Measurements from ENCODE around the gene GMPR. TPM values are rescaled to one million over a fixed set of nuclear protein-coding genes. Genes with fewer than 3 reads are reported as not detected.
A peak's percentile ranks its signal among the peaks of the same experiment; 100 is the strongest.

GMPR gene
- total RNA-seq, 4 donors from 2014 or later, result 3.6 to 8.1 (median 6.3) TPM; not detected in 1

DNA sequence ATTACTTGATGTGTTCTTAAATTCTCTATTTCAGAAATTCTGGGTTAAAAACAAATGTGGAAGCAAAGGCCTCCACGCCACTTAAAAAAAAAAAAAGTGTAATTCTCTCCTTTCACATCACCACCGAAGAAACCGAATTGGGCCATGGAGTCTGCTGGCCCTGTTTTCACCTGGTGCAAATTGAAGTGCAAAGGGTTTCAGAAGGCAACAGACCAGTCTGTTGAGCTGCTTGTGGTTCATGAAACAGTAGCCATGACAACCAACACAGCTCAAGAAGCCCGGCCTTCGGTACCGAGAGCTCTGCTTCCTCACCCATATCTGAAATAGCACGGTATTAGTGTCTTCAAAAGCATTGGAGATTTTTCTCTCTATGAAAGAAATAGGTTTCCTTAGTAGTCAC is 63.1 kb downstream of the GMPR start:
- Histone ChIP-seq H3K4me1 (no peaks in the 10 kb centered on the region), H3K27ac (no peak overlapping the region), H3K4me3 (no peak overlapping the region), H3K36me3 (peaks cover 0 to 14% (median 0%) of the 10 kb centered on the region in 3 donors), H3K9me3 (no peaks in the 10 kb centered on the region), H3K27me3 (no peaks in the 10 kb centered on the region)
- no peak for DNase-seq
- TF ChIP-seq POLR2A (IDR thresholded peaks at IDR 0.05) (no peak), CTCF (IDR thresholded peaks at IDR 0.05) (no peak)

DNA sequence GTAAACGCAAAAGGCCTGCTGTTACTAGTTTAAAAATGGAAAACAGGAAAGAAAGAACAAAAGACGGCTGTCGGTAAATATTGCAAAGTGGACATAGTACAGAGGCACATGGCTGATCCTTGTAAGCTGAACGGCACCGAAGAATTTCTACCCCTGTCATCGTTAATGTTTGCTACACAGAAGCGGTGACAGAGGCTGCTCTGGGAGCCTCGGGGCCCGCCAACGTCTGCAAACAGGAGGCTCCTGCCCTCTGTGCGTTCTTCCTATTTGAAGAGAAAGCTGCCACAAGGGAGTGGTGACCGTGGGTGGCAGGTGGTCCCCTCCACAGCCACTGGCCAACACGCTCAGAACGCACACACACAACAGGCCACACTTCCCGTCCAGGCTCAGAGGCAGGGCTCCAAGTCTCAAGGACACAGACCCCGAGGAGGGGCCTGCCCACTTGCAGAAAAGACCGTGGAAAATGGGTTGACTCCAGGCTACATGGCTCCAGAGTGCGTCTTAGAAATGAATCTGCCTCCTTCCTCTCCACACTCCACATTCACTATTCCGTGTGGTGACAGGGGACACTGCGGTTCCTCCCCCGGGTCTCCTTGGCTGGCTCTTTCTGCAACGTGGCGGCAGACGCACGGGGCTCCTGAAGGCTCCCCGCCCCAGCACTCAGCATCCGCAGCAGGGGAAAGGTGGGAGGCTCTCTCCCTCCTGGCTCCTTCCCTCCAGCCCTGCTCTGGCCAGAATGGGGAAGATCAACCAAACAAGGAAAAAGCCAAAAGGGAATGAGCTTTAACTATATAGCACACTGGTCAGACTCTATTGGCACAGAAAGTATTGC is 64.5 kb downstream of the GMPR start:
- H3K4me3 ChIP-seq, result no peak overlapping the region
- no peaks in the 10 kb centered on the region for H3K27me3 ChIP-seq
- peaks cover 0 to 16% (median 0%) of the 10 kb centered on the region in 3 donors for H3K36me3 ChIP-seq
- H3K4me1 ChIP-seq, result no peaks in the 10 kb centered on the region
- TF ChIP-seq POLR2A (IDR thresholded peaks at IDR 0.05) (no peak), CTCF (IDR thresholded peaks at IDR 0.05) (no peak)
- no peak for DNase-seq
- H3K9me3 ChIP-seq, result no peaks in the 10 kb centered on the region
- H3K27ac ChIP-seq, result no peak overlapping the region

DNA sequence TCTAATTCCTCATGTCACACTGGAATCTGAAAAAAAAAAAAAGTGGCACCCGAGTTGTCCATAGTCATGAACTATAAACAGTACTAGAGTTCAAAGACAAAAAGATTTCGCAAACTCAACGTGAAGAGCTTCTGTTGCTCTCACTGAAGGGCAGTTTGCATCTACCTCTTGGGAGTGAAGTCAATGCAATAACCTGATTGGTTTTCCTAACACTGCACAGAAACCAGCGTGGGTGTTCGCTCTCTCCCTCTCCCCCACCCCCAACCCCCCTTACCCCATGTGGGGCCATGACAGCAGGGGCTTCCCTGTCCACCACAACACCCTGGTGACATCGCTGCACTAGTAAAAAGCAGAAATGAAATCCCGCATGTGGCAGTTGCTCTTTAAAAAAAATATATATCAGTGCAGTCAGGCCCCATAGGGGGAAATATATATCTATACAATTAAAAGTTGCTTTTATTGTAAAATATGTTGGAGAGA is 66.9 kb downstream of the GMPR start:
- Histone ChIP-seq H3K27ac (no peak overlapping the region), H3K9me3 (no peaks in the 10 kb centered on the region), H3K4me3 (no peak overlapping the region), H3K4me1 (no peaks in the 10 kb centered on the region), H3K36me3 (peaks cover 0 to 23% (median 0%) of the 10 kb centered on the region in 3 donors), H3K27me3 (no peaks in the 10 kb centered on the region)
- peak in 1 of 3 donors; percentile 50 for DNase-seq
- TF ChIP-seq CTCF (IDR thresholded peaks at IDR 0.05) (no peak), POLR2A (IDR thresholded peaks at IDR 0.05) (no peak)

DNA sequence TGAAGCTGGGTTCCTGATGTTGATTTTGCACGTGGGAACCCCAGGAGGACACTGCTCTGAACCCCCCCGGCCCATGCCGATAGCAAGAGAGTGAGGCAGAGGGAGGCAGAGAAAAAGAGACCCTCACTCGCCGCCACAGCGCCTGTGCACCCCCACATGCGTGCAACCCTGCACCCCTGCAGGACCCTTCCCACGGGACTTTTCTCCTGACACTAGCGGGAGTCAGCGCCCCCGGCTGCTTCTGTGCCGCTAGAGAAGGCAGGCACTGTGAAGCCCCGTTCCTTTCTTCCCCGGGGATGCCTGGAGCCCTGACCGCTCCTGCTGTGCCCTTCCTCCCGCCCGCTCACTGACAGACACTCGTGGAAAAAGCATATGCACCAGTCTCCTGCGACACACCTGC is 67.4 kb downstream of the GMPR start:
- no peak overlapping the region for H3K27ac ChIP-seq
- DNase-seq, result no peak
- no peaks in the 10 kb centered on the region for H3K4me1 ChIP-seq
- H3K4me3 ChIP-seq, result peak overlapping the region in 1 of 4 donors; percentile 24
- no peak for TF ChIP-seq POLR2A (IDR thresholded peaks at IDR 0.05)
- TF ChIP-seq CTCF (IDR thresholded peaks at IDR 0.05), result no peak
- H3K36me3 ChIP-seq, result peaks cover 0 to 23% (median 0%) of the 10 kb centered on the region in 3 donors
- no peaks in the 10 kb centered on the region for H3K27me3 ChIP-seq
- no peaks in the 10 kb centered on the region for H3K9me3 ChIP-seq

- H3K27ac ChIP-seq, result no peak overlapping the region
- TF ChIP-seq CTCF (IDR thresholded peaks at IDR 0.05), result no peak
- no peak for TF ChIP-seq POLR2A (IDR thresholded peaks at IDR 0.05)
These were observed 67.9 kb downstream of the GMPR start for GRCh38 chr6:16306334-16306733.

More at GRCh38 chr6:16306334-16306733, 67.9 kb downstream of the GMPR start:
- Histone ChIP-seq H3K4me1 (no peaks in the 10 kb centered on the region), H3K27me3 (no peaks in the 10 kb centered on the region), H3K9me3 (no peaks in the 10 kb centered on the region), H3K4me3 (no peak overlapping the region), H3K36me3 (peaks cover 0 to 23% (median 0%) of the 10 kb centered on the region in 3 donors)
- no peak for DNase-seq

Data from Peyer's patch (tissue), 4 donors.